ENCODE data around the gene ITLN2. TPM values are rescaled to one million over a fixed set of nuclear protein-coding genes. Genes with fewer than 3 reads are reported as not detected.
A peak's percentile ranks its signal among the peaks of the same experiment; 100 is the strongest.
"Not testable (repeated sequence)": the region's sequence is repeated elsewhere in the genome, so short reads cannot be mapped to it uniquely, and the experiment has no call there.

Gene ITLN2
- total and polyA plus RNA-seq, 2 donors (not counting 3 experiments of a cell fraction or from before 2014, with no cell fraction given), result 0.46 TPM; not detected in 1

- BruUV-seq (replicated peaks); H3K79me2 ChIP-seq (ENCODE audit: control insufficient read depth, insufficient read depth, low read length); H3K9ac ChIP-seq (replicated peaks; ENCODE audit: extremely low read depth, insufficient read depth, low read length); H3K27ac ChIP-seq (ENCODE audit: insufficient read depth, low read depth, low read length); DNase-seq (ENCODE audit: low read depth, low spot score); dilution Hi-C loops (cut with MboI; ENCODE audit: extremely low pct_ligation_motif_present, low sequenced_read_pairs); CTCF ChIA-PET; H3K4me2 ChIP-seq (ENCODE audit: insufficient read depth, low read length); H2AFZ ChIP-seq (ENCODE audit: low read depth, low read length); intact Hi-C loops (cut with micrococcal nuclease); H3K9me1 ChIP-seq (replicated peaks; ENCODE audit: control insufficient read depth, extremely low read depth, insufficient read depth, low read length); FAIRE-seq; H4K20me1 ChIP-seq (replicated peaks; ENCODE audit: control insufficient read depth, extremely low read depth, insufficient read depth, low read length); POLR2A ChIA-PET; H3K36me3 ChIP-seq (ENCODE audit: control insufficient read depth in 2 of 2, extremely low read depth in 1 of 2, insufficient read depth in 2 of 2, low read length in 2 of 2); H3K9me3 ChIP-seq (replicated peaks; ENCODE audit: control insufficient read depth, insufficient read depth, low read length); H3K4me1 ChIP-seq (ENCODE audit: control insufficient read depth, extremely low read depth, insufficient read depth, low read length); H3K27me3 ChIP-seq (ENCODE audit: control insufficient read depth in 2 of 2, insufficient read depth in 2 of 2, low read length in 2 of 2); H3K4me3 ChIP-seq (replicated peaks in 1 of 3; ENCODE audit: insufficient read depth in 1 of 3, low read depth in 1 of 3, low read length in 3 of 3): not testable (repeated sequence)
Measured at GRCh38 chr1:160913229-160913628, 41.4 kb downstream of the ITLN2 start.

DNA sequence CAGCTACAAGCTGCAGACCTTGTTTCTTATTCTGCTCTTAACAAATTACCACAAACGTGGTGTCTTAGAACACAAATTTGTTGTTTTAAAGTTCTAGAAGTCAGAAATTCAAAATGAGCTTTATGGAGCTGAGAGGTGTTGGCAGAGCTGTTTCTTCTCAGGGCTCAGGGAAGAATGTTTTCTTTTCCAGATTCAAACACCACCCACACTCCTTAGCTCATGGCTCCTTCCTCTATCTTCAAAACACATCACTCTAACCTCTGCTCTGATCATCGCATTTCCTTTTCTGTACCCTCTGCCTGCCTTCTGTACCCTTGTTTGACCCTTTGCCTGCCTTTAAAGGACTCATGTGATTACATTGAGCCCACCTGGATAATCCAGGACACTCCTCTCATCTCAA lies 42.7 kb downstream of the ITLN2 start:
- POLR2A ChIA-PET, result no interaction called here
- dilution Hi-C loops (cut with MboI; ENCODE audit: extremely low pct_ligation_motif_present, low sequenced_read_pairs), result no loop called here
- BruUV-seq (replicated peaks), result no TSS peak

More for the DNA sequence above, 42.7 kb downstream of the ITLN2 start:
- FAIRE-seq (peak; percentile 48), DNase-seq (ENCODE audit: low read depth, low spot score) (no peak)
- no peaks in the 10 kb centered on the region for H4K20me1 ChIP-seq (replicated peaks; ENCODE audit: control insufficient read depth, extremely low read depth, insufficient read depth, low read length)
- no peaks in the 10 kb centered on the region for H3K9me3 ChIP-seq (replicated peaks; ENCODE audit: control insufficient read depth, insufficient read depth, low read length)
- CTCF ChIA-PET, result no interaction called here
- H3K9ac ChIP-seq (replicated peaks; ENCODE audit: extremely low read depth, insufficient read depth, low read length), result no peak overlapping the region
- no peak for TF ChIP-seq JUN (IDR thresholded peaks at IDR 0.05; ENCODE audit: borderline replicate concordance, insufficient read depth, insufficient read length, low read depth)
- TF ChIP-seq GATA2 (IDR thresholded peaks at IDR 0.05; ENCODE audit: insufficient read depth, insufficient read length, low read depth, low read length), result no peak
- TF ChIP-seq, protein P1, sequence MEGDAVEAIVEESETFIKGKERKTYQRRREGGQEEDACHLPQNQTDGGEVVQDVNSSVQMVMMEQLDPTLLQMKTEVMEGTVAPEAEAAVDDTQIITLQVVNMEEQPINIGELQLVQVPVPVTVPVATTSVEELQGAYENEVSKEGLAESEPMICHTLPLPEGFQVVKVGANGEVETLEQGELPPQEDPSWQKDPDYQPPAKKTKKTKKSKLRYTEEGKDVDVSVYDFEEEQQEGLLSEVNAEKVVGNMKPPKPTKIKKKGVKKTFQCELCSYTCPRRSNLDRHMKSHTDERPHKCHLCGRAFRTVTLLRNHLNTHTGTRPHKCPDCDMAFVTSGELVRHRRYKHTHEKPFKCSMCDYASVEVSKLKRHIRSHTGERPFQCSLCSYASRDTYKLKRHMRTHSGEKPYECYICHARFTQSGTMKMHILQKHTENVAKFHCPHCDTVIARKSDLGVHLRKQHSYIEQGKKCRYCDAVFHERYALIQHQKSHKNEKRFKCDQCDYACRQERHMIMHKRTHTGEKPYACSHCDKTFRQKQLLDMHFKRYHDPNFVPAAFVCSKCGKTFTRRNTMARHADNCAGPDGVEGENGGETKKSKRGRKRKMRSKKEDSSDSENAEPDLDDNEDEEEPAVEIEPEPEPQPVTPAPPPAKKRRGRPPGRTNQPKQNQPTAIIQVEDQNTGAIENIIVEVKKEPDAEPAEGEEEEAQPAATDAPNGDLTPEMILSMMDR (IDR thresholded peaks at IDR 0.05; ENCODE audit: extremely low read depth in 1 of 2, insufficient read depth in 1 of 2, low read depth in 1 of 2, low read length in 2 of 2), result no peak
- TF ChIP-seq POLR2AphosphoS5 (IDR thresholded peaks at IDR 0.05; ENCODE audit: insufficient read depth, low read depth, low read length), result no peak
- no peak for TF ChIP-seq EZH2 (IDR thresholded peaks at IDR 0.05; ENCODE audit: borderline replicate concordance, low read depth, low read length, severe bottlenecking)
- TF ChIP-seq, protein P2, sequence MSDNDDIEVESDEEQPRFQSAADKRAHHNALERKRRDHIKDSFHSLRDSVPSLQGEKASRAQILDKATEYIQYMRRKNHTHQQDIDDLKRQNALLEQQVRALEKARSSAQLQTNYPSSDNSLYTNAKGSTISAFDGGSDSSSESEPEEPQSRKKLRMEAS (IDR thresholded peaks at IDR 0.05; ENCODE audit: insufficient read depth, insufficient read length), result no peak
- no peak for TF ChIP-seq FOS (IDR thresholded peaks at IDR 0.05; ENCODE audit: borderline replicate concordance, insufficient read depth, low read length)
- TF ChIP-seq MYC (IDR thresholded peaks at IDR 0.05; ENCODE audit: low read depth, low read length), result no peak
- no peak for TF ChIP-seq POLR2A (IDR thresholded peaks at IDR 0.05; ENCODE audit: low read depth, low read length)
- no peak overlapping the region for H3K4me2 ChIP-seq (ENCODE audit: insufficient read depth, low read length)
- no peak overlapping the region for H3K27ac ChIP-seq (ENCODE audit: insufficient read depth, low read depth, low read length)
- peaks cover 0 to 2% of the 10 kb centered on the region in 2 experiments for H3K27me3 ChIP-seq (ENCODE audit: control insufficient read depth in 2 of 2, insufficient read depth in 2 of 2, low read length in 2 of 2)
- no peaks in the 10 kb centered on the region for H3K9me1 ChIP-seq (replicated peaks; ENCODE audit: control insufficient read depth, extremely low read depth, insufficient read depth, low read length)
- H3K79me2 ChIP-seq (ENCODE audit: control insufficient read depth, insufficient read depth, low read length), result no peaks in the 10 kb centered on the region
- intact Hi-C loops (cut with micrococcal nuclease), result no loop called here
- no peak overlapping the region for H2AFZ ChIP-seq (ENCODE audit: low read depth, low read length)
- no peaks in the 10 kb centered on the region for H3K36me3 ChIP-seq (ENCODE audit: control insufficient read depth in 2 of 2, extremely low read depth in 1 of 2, insufficient read depth in 2 of 2, low read length in 2 of 2)
- H3K4me1 ChIP-seq (ENCODE audit: control insufficient read depth, extremely low read depth, insufficient read depth, low read length), result no peaks in the 10 kb centered on the region
- H3K4me3 ChIP-seq (replicated peaks in 1 of 3; ENCODE audit: insufficient read depth in 1 of 3, low read depth in 1 of 3, low read length in 3 of 3), result no peak overlapping the region
